Endothelial cell of umbilical vein (primary cell): ENCODE results near the gene FBXL17. TPM values are rescaled to one million over a fixed set of nuclear protein-coding genes. Genes with fewer than 3 reads are reported as not detected.

ENCODE experiments used
- BruUV-seq: library from RNA; stranded (reverse); fragments of 400-500 nt; replicated peaks from 2 replicates; lab custom pipeline; 2021; lab: Mats Ljungman, UMichigan
- CTCF ChIA-PET: fragments of 300-600, 350-600 bp; sonication (Branson Sonifier 250); formaldehyde crosslinking; loops from one replicate; lab custom pipeline; 2021; ENCODE audit warnings: antibody characterized with exemption, inconsistent platforms; lab: Charles Lee
- POLR2A ChIA-PET: fragments of 300-600, 350-600 bp; sonication (Branson Sonifier 250); formaldehyde crosslinking; loops from one replicate; lab custom pipeline; 2021; ENCODE audit warnings: antibody characterized with exemption, inconsistent platforms; lab: Charles Lee
- DNase-seq: peaks from one replicate; pipeline ENCODE4 v3.0.0-alpha.2; 2011; ENCODE audit warnings: low read depth, low spot score
- FAIRE-seq: peaks from 2 replicates; lab custom pipeline; 2011; peaks lifted over from hg19 to GRCh38; lab: Jason Lieb, UNC
- H2AFZ ChIP-seq: 2 replicates; pipeline ENCODE4 v1.6.0; 2012; ENCODE audit warnings: low read depth, low read length, control low read depth, inconsistent platforms
- H3K27ac ChIP-seq: 2 replicates; pipeline ENCODE4 v1.5.1; 2011; ENCODE audit warnings: low read depth, mild to moderate bottlenecking, control low read depth, low read length, moderate library complexity; ENCODE audit not compliant: insufficient read depth
- H3K27me3 ChIP-seq, 2 experiments: 2 replicates each; pipeline versions ENCODE4 v1.6.0 to v1.6.1; 2011; ENCODE audit warnings: low read length in 2 of 2, mixed read lengths in 1 of 2; ENCODE audit not compliant: control insufficient read depth in 2 of 2, insufficient read depth in 2 of 2
- H3K36me3 ChIP-seq, 2 experiments: 2 replicates in 1 of 2; 3 replicates in 1 of 2; pipeline ENCODE4 v1.5.1; 2011; ENCODE audit warnings: low read length in 2 of 2, mild to moderate bottlenecking in 1 of 2, moderate library complexity in 1 of 2; ENCODE audit not compliant: control insufficient read depth in 2 of 2, insufficient read depth in 2 of 2; ENCODE audit errors: extremely low read depth in 1 of 2
- H3K4me1 ChIP-seq: 3 replicates; pipeline ENCODE4 v1.5.1; 2011; ENCODE audit warnings: mild to moderate bottlenecking, low read length; ENCODE audit not compliant: control insufficient read depth, insufficient read depth; ENCODE audit errors: extremely low read depth
- H3K4me2 ChIP-seq: 2 replicates; pipeline ENCODE4 v1.6.1; 2011; ENCODE audit warnings: low read length, control low read depth, mixed read lengths; ENCODE audit not compliant: insufficient read depth
- H3K4me3 ChIP-seq, 3 experiments: fragments of 200-600 bp in 1 of 3; sonication (generic), shearing (Covaris generic) in 1 of 3; replicated peaks in 1 of 3; 2 replicates each; pipeline ENCODE4 v1.5.1; 2011 to 2016; ENCODE audit warnings: control low read depth in 3 of 3, low read length in 3 of 3, mild to moderate bottlenecking in 2 of 3, inconsistent platforms in 1 of 3, low read depth in 1 of 3, moderate library complexity in 1 of 3; ENCODE audit not compliant: insufficient read depth in 1 of 3
- H3K79me2 ChIP-seq: 2 replicates; pipeline ENCODE4 v1.6.0; 2012; ENCODE audit warnings: low read length, inconsistent platforms; ENCODE audit not compliant: control insufficient read depth, insufficient read depth
- H3K9ac ChIP-seq: replicated peaks from 2 replicates; pipeline ENCODE3; 2011; ENCODE audit warnings: low read length, control low read depth; ENCODE audit not compliant: insufficient read depth; ENCODE audit errors: extremely low read depth
- H3K9me1 ChIP-seq: replicated peaks from 3 replicates; pipeline ENCODE4 v1.6.0; 2011; ENCODE audit warnings: mild to moderate bottlenecking, low read length; ENCODE audit not compliant: control insufficient read depth, insufficient read depth; ENCODE audit errors: extremely low read depth
- H3K9me3 ChIP-seq: replicated peaks from 2 replicates; pipeline ENCODE4 v1.5.1; 2012; ENCODE audit warnings: low read length, inconsistent platforms; ENCODE audit not compliant: control insufficient read depth, insufficient read depth
- H4K20me1 ChIP-seq: replicated peaks from 2 replicates; pipeline ENCODE3; 2011; ENCODE audit warnings: mild to moderate bottlenecking, low read length; ENCODE audit not compliant: control insufficient read depth, insufficient read depth; ENCODE audit errors: extremely low read depth
- CTCF ChIP-seq, 2 donors: IDR thresholded peaks; 1 replicate in 1 of 2; 2 replicates in 1 of 2; pipeline ENCODE4 v1.5.1; 2011; ENCODE audit warnings: low read length in 2 of 2, mild to moderate bottlenecking in 2 of 2, moderate library complexity in 2 of 2, control low read depth in 1 of 2, inconsistent platforms in 1 of 2, low read depth in 1 of 2; ENCODE audit not compliant: insufficient read depth in 1 of 2; ENCODE audit errors: extremely low read depth in 1 of 2
- EZH2 ChIP-seq: IDR thresholded peaks from 2 replicates; pipeline ENCODE4 v1.6.1; 2012; ENCODE audit warnings: borderline replicate concordance, low read depth, mild to moderate bottlenecking, moderate library complexity, low read length, inconsistent platforms; ENCODE audit not compliant: severe bottlenecking
- FOS ChIP-seq: IDR thresholded peaks from 2 replicates; pipeline ENCODE4 v1.6.1; 2011; ENCODE audit warnings: mild to moderate bottlenecking, low read length, moderate library complexity, borderline replicate concordance; ENCODE audit not compliant: insufficient read depth
- GATA2 ChIP-seq: IDR thresholded peaks from 2 replicates; pipeline ENCODE4 v1.7.0; 2011; ENCODE audit warnings: low read depth, mild to moderate bottlenecking, moderate library complexity, mixed read lengths, low read length; ENCODE audit not compliant: insufficient read length, insufficient read depth
- JUN ChIP-seq: IDR thresholded peaks from 2 replicates; pipeline ENCODE4 v1.6.1; 2011; ENCODE audit warnings: borderline replicate concordance, low read depth; ENCODE audit not compliant: insufficient read length, insufficient read depth
- MAX ChIP-seq: IDR thresholded peaks from 2 replicates; pipeline ENCODE4 v1.6.1; 2011; ENCODE audit not compliant: insufficient read depth, insufficient read length
- MYC ChIP-seq: IDR thresholded peaks from one replicate; pipeline ENCODE4 v1.6.1; 2011; ENCODE audit warnings: mild to moderate bottlenecking, low read depth, low read length
- POLR2A ChIP-seq: IDR thresholded peaks from 2 replicates; pipeline ENCODE4 v1.6.1; 2012; ENCODE audit warnings: low read depth, mild to moderate bottlenecking, control low read depth, low read length
- POLR2AphosphoS5 ChIP-seq: IDR thresholded peaks from 2 replicates; pipeline ENCODE4 v1.6.1; 2012; ENCODE audit warnings: low read depth, mild to moderate bottlenecking, control low read depth, low read length, moderate library complexity; ENCODE audit not compliant: insufficient read depth
- dilution Hi-C: fragments of 300-500 bp; cut with MboI; formaldehyde crosslinking; loops from one replicate; pipeline ENCODE4 v1.15.0; 2019; ENCODE audit warnings: low sequenced_read_pairs; ENCODE audit not compliant: extremely low pct_ligation_motif_present
- intact Hi-C: fragments of 100-400 bp; cut with micrococcal nuclease; formaldehyde crosslinking; loops from one replicate; pipeline ENCODE4 v1.10.0; 2022
- polyA plus RNA-seq, 4 experiments: library from polyadenylated mRNA; depleted of rRNA in 3 of 4; stranded (reverse) in 3 of 4; unstranded in 1 of 4; fragments of >200 nt; gene quantifications; 2 replicates each; pipeline versions ENCODE4 v1.2.1 to v1.2.3, GENCODE V29; 2011 to 2012; ENCODE audit warnings: missing spikeins in 1 of 4
- total RNA-seq: library from RNA; stranded (reverse); gene quantifications from 2 replicates; pipeline ENCODE4 v1.2.3, GENCODE V29; 2021

The FBXL17 gene
- total and polyA plus RNA-seq, 2 donors (not counting 3 experiments of a cell fraction or from before 2014, with no cell fraction given), result 2.7 to 8.8 TPM

GRCh38 chr5:108206707-108207106 lies 175.2 kb downstream of the FBXL17 start:
- Histone ChIP-seq H3K4me3 (no peak overlapping the region), H3K9ac (no peak overlapping the region), H3K79me2 (no peaks in the 10 kb centered on the region), H4K20me1 (no peaks in the 10 kb centered on the region), H2AFZ (no peak overlapping the region), H3K27ac (no peak overlapping the region), H3K9me3 (no peaks in the 10 kb centered on the region), H3K4me1 (no peaks in the 10 kb centered on the region), H3K9me1 (no peaks in the 10 kb centered on the region), H3K4me2 (no peak overlapping the region), H3K36me3 (no peaks in the 10 kb centered on the region), H3K27me3 (no peaks in the 10 kb centered on the region)
- no peak for FAIRE-seq
- no peak for DNase-seq
- no TSS peak for BruUV-seq
- no peak for TF ChIP-seq POLR2AphosphoS5
- TF ChIP-seq MYC, result no peak
- no peak for TF ChIP-seq EZH2
- no peak for TF ChIP-seq JUN
- TF ChIP-seq FOS, result no peak
- TF ChIP-seq CTCF (IDR thresholded peaks at IDR 0.05; ENCODE audit: extremely low read depth in 1 of 2, insufficient read depth in 1 of 2, low read depth in 1 of 2, low read length in 2 of 2), result no peak
- TF ChIP-seq MAX, result no peak
- TF ChIP-seq POLR2A, result no peak
- TF ChIP-seq GATA2, result no peak
- POLR2A ChIA-PET, result no interaction called here
- intact Hi-C loops (no loop called here), dilution Hi-C loops (no loop called here)
- CTCF ChIA-PET, result no interaction called here
